Breast epithelium (tissue), 3 donors: Measurements from ENCODE around the gene GULP1.

Experiments used
- POLR2A ChIP-seq: fragments of 450-650 bp; IDR thresholded peaks from one replicate; pipeline ENCODE4 v1.6.1; 2016; ENCODE audit warnings: antibody characterized with exemption, mild to moderate bottlenecking, moderate library complexity
- TF ChIP-seq, protein P1 (sequence below), 3 donors: fragments of 450-650 bp; IDR thresholded peaks; one replicate each; pipeline ENCODE4 v1.5.1; 2016 to 2017; ENCODE audit warnings: antibody characterized with exemption in 3 of 3, mild to moderate bottlenecking in 3 of 3, moderate library complexity in 3 of 3

DNA sequence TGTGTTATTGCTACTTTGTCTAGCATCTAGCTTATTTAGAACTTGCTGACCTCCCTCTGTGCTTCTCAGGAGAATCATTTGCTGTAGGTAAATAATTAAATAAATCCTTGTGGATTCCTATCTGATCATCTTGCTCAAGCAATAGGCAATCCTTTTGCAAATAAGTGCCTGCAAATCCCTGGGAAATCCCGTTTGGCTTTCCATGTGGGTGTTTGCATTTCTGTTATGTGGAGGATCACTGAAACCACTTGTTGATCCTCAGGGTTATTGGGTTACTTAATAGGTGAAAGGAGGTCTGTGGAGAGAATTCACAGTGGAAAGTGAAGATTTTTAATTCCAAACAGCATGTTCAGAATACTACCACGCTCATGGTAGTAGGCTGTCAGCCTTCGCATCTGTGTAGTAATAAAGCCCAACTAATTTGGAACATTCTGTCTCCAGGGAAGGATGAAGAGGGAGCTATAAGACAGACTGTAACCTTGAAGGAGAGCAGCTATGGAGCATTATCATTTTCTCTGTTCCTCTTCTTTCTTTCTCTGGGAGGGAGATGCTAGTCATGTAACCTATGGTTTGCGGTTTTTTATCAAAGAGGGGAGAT, 72.5 kb downstream of the GULP1 start:
- TF ChIP-seq, protein P1, sequence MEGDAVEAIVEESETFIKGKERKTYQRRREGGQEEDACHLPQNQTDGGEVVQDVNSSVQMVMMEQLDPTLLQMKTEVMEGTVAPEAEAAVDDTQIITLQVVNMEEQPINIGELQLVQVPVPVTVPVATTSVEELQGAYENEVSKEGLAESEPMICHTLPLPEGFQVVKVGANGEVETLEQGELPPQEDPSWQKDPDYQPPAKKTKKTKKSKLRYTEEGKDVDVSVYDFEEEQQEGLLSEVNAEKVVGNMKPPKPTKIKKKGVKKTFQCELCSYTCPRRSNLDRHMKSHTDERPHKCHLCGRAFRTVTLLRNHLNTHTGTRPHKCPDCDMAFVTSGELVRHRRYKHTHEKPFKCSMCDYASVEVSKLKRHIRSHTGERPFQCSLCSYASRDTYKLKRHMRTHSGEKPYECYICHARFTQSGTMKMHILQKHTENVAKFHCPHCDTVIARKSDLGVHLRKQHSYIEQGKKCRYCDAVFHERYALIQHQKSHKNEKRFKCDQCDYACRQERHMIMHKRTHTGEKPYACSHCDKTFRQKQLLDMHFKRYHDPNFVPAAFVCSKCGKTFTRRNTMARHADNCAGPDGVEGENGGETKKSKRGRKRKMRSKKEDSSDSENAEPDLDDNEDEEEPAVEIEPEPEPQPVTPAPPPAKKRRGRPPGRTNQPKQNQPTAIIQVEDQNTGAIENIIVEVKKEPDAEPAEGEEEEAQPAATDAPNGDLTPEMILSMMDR (IDR thresholded peaks at IDR 0.05) = no peak
- TF ChIP-seq POLR2A = no peak
